ENCODE results near the gene DOCK8. TPM values are rescaled to one million over a fixed set of nuclear protein-coding genes. Genes with fewer than 3 reads are reported as not detected.

The DOCK8 gene
- total and polyA plus RNA-seq, 10 of the 15 experiments (the other 5 are each of a cell fraction or from before 2014, with no cell fraction given) = 35.4 to 100 (median 44.7) TPM

- peak overlapping the region; percentile 50 for H3K27ac ChIP-seq (ENCODE audit: control insufficient read depth, insufficient read depth)
- ChIA-PET CTCF (interaction anchor here (1.5 kb wide), 1 partner anchor 8 kb away, joined by 4 read pairs; no protein-coding TSS in a partner anchor), RAD21 (ENCODE audit: unreplicated experiment) (interaction anchor here (0.6 kb wide), 1 partner anchor 9 kb away, joined by 3 read pairs; no protein-coding TSS in a partner anchor), SMC1A (ENCODE audit: uncharacterized antibody, unreplicated experiment) (interaction anchor here (0.5 to 1.5 kb wide), 5 partner anchors 8 to 34 kb away, joined by 3 to 9 read pairs (median 3); no protein-coding TSS in a partner anchor), POLR2A (interaction anchor here (0.8 to 1.4 kb wide), 2 partner anchors 8 to 13 kb away, joined by 3 to 8 read pairs; no protein-coding TSS in a partner anchor)
- peak overlapping the region; percentile 31 for H3K4me3 ChIP-seq
- DNase-seq (ENCODE audit: low read depth, low spot score) (no peak), ATAC-seq (peak; percentile 52), FAIRE-seq (no peak)
- BruUV-seq (replicated peaks) = no TSS peak
- peak overlapping the region; percentile 72 for H3K4me2 ChIP-seq (ENCODE audit: control insufficient read depth, insufficient read depth)
- no peak overlapping the region for H2AFZ ChIP-seq (ENCODE audit: control insufficient read depth, low read depth, low read length)
- no peaks in the 10 kb centered on the region for H3K27me3 ChIP-seq (replicated peaks in 1 of 2; ENCODE audit: control insufficient read depth in 2 of 2, insufficient read depth in 2 of 2, low read length in 1 of 2)
- 32% methylated on average over 8 of the region's 8 CpGs for WGBS (ENCODE audit: insufficient coverage, insufficient replicate concordance, low lambda C conversion rate, missing lambda C conversion rate)
- H3K9me3 ChIP-seq (replicated peaks; ENCODE audit: control insufficient read depth, insufficient read depth, low read length) = peaks cover 3% of the 10 kb centered on the region; the same call in 2 of the 3 replicates
- H4K20me1 ChIP-seq (ENCODE audit: control insufficient read depth, insufficient read depth) = no peaks in the 10 kb centered on the region
- H3K79me2 ChIP-seq (ENCODE audit: control insufficient read depth, insufficient read depth, low read length) = peaks cover 56% of the 10 kb centered on the region
- H3K9ac ChIP-seq (ENCODE audit: control insufficient read depth, insufficient read depth, low read length) = no peak overlapping the region
- peaks cover 2 to 35% of the 10 kb centered on the region in 2 experiments for H3K36me3 ChIP-seq (ENCODE audit: control insufficient read depth in 2 of 2, insufficient read depth in 2 of 2, low read length in 1 of 2)
- peaks cover 20% of the 10 kb centered on the region for H3K4me1 ChIP-seq (ENCODE audit: control insufficient read depth, insufficient read depth, low read length)
- intact Hi-C loops (cut with micrococcal nuclease; ENCODE audit: unreplicated experiment) = no loop called here
- in situ Hi-C loops (cut with MboI) = no loop called here
- TF ChIP-seq ZNF217 (IDR thresholded peaks at IDR 0.05) (no peak), LARP7 (IDR thresholded peaks at IDR 0.05) (no peak), SPI1 (IDR thresholded peaks at IDR 0.05; ENCODE audit: borderline replicate concordance, insufficient read depth, low read depth, low read length) (0 out of 2 replicates have a peak, but pooled peaks have one; percentile 6), ASH2L (IDR thresholded peaks at IDR 0.05; ENCODE audit: borderline replicate concordance, low read depth) (no peak), SRF (IDR thresholded peaks at IDR 0.05; ENCODE audit: low read depth in 2 of 2, low read length in 2 of 2) (no peak), ZNF207 (IDR thresholded peaks at IDR 0.05; ENCODE audit: borderline replicate concordance) (no peak), HDAC6 (IDR thresholded peaks at IDR 0.05; ENCODE audit: unreplicated experiment) (no peak), IRF5 (IDR thresholded peaks at IDR 0.05; ENCODE audit: borderline replicate concordance) (no peak), PKNOX1 (IDR thresholded peaks at IDR 0.05) (peak; percentile 85), PML (IDR thresholded peaks at IDR 0.05; ENCODE audit: low read length) (no peak), WRNIP1 (IDR thresholded peaks at IDR 0.05; ENCODE audit: borderline replicate concordance, low read depth, low read length) (no peak), JUND (IDR thresholded peaks at IDR 0.05; ENCODE audit: low read depth, low read length) (no peak), YY1 (IDR thresholded peaks at IDR 0.05; ENCODE audit: low read depth, low read length) (0 out of 2 replicates have a peak, but pooled peaks have one; percentile 35), MTA2 (IDR thresholded peaks at IDR 0.05; ENCODE audit: low read depth) (no peak), EGR1 (IDR thresholded peaks at IDR 0.05; ENCODE audit: borderline replicate concordance in 1 of 2, low read depth in 2 of 2, low read length in 2 of 2) (no peak), SMAD5 (IDR thresholded peaks at IDR 0.05; ENCODE audit: low read depth) (no peak), HCFC1 (IDR thresholded peaks at IDR 0.05; ENCODE audit: low read length) (no peak), ELK1 (IDR thresholded peaks at IDR 0.05; ENCODE audit: low read depth, low read length) (no peak), ETV6 (conservative IDR thresholded peaks at IDR 0.05 in 1 of 2, IDR thresholded peaks at IDR 0.05 in 1 of 2; ENCODE audit: borderline replicate concordance in 1 of 2, low read depth in 1 of 2) (0 out of 4 replicates have a peak, but pooled peaks of 1 of the 2 experiments have one; percentile 15), BRCA1 (IDR thresholded peaks at IDR 0.05; ENCODE audit: low read depth, low read length) (no peak)
Measured at GRCh38 chr9:281741-282645, 67.3 kb downstream of the DOCK8 start.

All from GM12878 (cell line).